Brain microvascular endothelial cell (primary cell): ENCODE measurements around the gene RRBP1.

ENCODE experiments used
- DNase-seq: peaks from one replicate; pipeline ENCODE4 v3.0.0-alpha.2; 2020
- H3K27ac ChIP-seq: fragments of 250-450 bp; sonication (Bioruptor Pico); 2 replicates; pipeline ENCODE4 v1.5.1; 2020; ENCODE audit warnings: mild to moderate bottlenecking, moderate library complexity
- H3K27me3 ChIP-seq: fragments of 250-450 bp; sonication (Bioruptor Pico); replicated peaks from 2 replicates; pipeline ENCODE4 v1.5.1; 2020; ENCODE audit warnings: mild to moderate bottlenecking
- H3K36me3 ChIP-seq: fragments of 250-450 bp; sonication (Bioruptor Pico); replicated peaks from 2 replicates; pipeline ENCODE4 v1.5.1; 2020; ENCODE audit warnings: mild to moderate bottlenecking
- H3K4me3 ChIP-seq: 2 replicates; pipeline ENCODE4 v1.5.1; 2011; ENCODE audit warnings: low read depth, mild to moderate bottlenecking, control low read depth, low read length, moderate library complexity
- in situ Hi-C: cut with HindIII; loops from 2 replicates; pipeline ENCODE4 v1.10.0; 2017; ENCODE audit warnings: low sequenced_read_pairs, low pct_ligation_motif_present
- TF ChIP-seq, protein P1 (sequence below): IDR thresholded peaks from 2 replicates; pipeline ENCODE4 v1.5.1; 2011; ENCODE audit warnings: low read depth, mild to moderate bottlenecking, moderate library complexity, low read length, control low read depth, inconsistent platforms; ENCODE audit errors: missing control alignments

Gene RRBP1

DNA sequence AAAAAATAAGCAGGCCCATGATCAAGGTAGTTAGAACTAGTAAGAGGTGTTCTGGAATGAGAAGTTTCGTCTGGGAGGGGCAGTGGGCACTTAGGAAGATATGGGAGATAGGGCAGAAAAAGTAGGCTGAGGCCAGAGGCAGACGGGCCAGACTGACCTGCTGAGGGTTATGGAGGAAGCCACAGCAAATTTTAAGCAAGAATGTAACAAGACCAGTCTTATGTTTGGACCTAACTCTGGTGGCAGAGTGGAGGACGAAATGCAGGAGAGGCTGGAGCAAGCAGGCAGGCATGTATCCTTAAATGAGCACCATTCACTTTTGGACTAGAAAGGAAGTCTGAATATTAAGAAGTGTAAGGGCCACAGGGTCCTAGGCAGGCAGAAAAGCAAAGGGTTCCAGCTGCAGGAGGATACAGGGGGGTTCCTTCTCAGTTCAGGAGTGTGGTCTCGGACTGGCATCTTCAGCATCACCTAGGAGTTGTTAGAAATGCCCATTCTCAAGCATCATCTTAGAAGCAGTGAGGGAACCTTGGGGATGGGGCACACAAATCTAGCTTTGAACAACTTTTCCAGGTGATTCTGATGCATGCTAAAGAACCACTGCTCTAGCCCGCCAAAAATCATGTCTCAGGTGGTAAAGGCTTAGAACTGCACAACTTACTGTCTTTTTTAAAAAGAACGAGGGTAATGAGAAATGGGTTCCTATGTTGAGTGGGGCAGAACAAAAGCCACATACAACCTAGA lies 113.8 kb downstream of the RRBP1 start:
- peak overlapping the region; percentile 99 for H3K27ac ChIP-seq
- TF ChIP-seq, protein P1, sequence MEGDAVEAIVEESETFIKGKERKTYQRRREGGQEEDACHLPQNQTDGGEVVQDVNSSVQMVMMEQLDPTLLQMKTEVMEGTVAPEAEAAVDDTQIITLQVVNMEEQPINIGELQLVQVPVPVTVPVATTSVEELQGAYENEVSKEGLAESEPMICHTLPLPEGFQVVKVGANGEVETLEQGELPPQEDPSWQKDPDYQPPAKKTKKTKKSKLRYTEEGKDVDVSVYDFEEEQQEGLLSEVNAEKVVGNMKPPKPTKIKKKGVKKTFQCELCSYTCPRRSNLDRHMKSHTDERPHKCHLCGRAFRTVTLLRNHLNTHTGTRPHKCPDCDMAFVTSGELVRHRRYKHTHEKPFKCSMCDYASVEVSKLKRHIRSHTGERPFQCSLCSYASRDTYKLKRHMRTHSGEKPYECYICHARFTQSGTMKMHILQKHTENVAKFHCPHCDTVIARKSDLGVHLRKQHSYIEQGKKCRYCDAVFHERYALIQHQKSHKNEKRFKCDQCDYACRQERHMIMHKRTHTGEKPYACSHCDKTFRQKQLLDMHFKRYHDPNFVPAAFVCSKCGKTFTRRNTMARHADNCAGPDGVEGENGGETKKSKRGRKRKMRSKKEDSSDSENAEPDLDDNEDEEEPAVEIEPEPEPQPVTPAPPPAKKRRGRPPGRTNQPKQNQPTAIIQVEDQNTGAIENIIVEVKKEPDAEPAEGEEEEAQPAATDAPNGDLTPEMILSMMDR, result no peak

GRCh38 chr20:17566345-17566744 lies 115.7 kb downstream of the RRBP1 start:
- DNase-seq, result no peak
- in situ Hi-C loops, result no loop called here
- TF ChIP-seq, protein P1, result no peak
- Histone ChIP-seq H3K36me3 (peaks cover 2% of the 10 kb centered on the region), H3K27ac (no peak overlapping the region), H3K4me3 (no peak overlapping the region), H3K27me3 (no peaks in the 10 kb centered on the region)

More for the DNA sequence above, 113.8 kb downstream of the RRBP1 start:
- in situ Hi-C loops, result no loop called here
- DNase-seq, result no peak
- Histone ChIP-seq H3K36me3 (peaks cover 2% of the 10 kb centered on the region), H3K4me3 (peak overlapping the region; percentile 88), H3K27me3 (no peaks in the 10 kb centered on the region)

- H3K27me3 ChIP-seq, result no peaks in the 10 kb centered on the region
- TF ChIP-seq, protein P1, result no peak
- in situ Hi-C loops, result no loop called here
- H3K27ac ChIP-seq, result peak overlapping the region; percentile 45
- DNase-seq, result no peak
- H3K36me3 ChIP-seq, result peaks cover 2% of the 10 kb centered on the region
- H3K4me3 ChIP-seq, result no peak overlapping the region
These were observed 116.7 kb downstream of the RRBP1 start for GRCh38 chr20:17565169-17565845.
